ENCODE measurements around the gene ZNF324.
"Not testable (repeated sequence)": the region's sequence is repeated elsewhere in the genome, so short reads cannot be mapped to it uniquely, and the experiment has no call there.

GRCh38 chr19:58484349-58484748, 17.5 kb downstream of the ZNF324 start:
- TF ChIP-seq, protein P1, sequence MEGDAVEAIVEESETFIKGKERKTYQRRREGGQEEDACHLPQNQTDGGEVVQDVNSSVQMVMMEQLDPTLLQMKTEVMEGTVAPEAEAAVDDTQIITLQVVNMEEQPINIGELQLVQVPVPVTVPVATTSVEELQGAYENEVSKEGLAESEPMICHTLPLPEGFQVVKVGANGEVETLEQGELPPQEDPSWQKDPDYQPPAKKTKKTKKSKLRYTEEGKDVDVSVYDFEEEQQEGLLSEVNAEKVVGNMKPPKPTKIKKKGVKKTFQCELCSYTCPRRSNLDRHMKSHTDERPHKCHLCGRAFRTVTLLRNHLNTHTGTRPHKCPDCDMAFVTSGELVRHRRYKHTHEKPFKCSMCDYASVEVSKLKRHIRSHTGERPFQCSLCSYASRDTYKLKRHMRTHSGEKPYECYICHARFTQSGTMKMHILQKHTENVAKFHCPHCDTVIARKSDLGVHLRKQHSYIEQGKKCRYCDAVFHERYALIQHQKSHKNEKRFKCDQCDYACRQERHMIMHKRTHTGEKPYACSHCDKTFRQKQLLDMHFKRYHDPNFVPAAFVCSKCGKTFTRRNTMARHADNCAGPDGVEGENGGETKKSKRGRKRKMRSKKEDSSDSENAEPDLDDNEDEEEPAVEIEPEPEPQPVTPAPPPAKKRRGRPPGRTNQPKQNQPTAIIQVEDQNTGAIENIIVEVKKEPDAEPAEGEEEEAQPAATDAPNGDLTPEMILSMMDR (conservative IDR thresholded peaks at IDR 0.05) = not testable (repeated sequence)
- not testable (repeated sequence) for TF ChIP-seq EZH2 (IDR thresholded peaks at IDR 0.05; ENCODE audit: low read depth)

All from PC-9 (cell line).